HG02678 (cell line): Measurements from ENCODE around the gene OR6N1.
A peak's percentile ranks its signal among the peaks of the same experiment; 100 is the strongest.

Source experiments
- ATAC-seq: cut with Tn5 transposase; IDR thresholded peaks from one replicate; pipeline ENCODE4 v1.9.1; 2021; ENCODE audit warnings: mild to moderate bottlenecking, moderate library complexity; ENCODE audit not compliant: unreplicated experiment

The OR6N1 gene, protein sequence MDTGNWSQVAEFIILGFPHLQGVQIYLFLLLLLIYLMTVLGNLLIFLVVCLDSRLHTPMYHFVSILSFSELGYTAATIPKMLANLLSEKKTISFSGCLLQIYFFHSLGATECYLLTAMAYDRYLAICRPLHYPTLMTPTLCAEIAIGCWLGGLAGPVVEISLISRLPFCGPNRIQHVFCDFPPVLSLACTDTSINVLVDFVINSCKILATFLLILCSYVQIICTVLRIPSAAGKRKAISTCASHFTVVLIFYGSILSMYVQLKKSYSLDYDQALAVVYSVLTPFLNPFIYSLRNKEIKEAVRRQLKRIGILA

GRCh38 chr1:158771950-158772866, at the start of gene OR6N1:
Gene OR6N1, minus strand, starts transcription at chr1:158772195. Its CDS starts 5,513 bp downstream, at chr1:158766682.
- ATAC-seq = no peak

DNA sequence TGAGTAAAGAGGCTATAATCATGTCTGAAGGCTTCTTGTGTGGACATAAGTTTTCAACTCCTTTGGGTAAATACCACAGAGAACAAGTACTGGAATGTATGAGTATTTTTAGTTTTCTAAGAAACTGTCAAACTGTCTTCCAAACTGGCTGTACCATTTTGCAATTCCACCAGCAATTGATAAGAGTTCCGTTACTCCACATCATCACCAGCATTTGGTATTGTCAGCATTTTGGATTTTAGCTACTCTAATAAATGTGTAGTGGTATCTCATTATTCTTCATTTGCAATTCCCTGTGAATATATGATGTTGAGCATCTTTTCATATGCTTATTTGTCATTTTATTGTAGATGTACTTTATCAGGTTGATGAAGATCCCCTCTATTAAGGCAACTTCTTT, 49.7 kb upstream of the OR6N1 start:
- no peak for ATAC-seq

- ATAC-seq = peak; percentile 47
Observed at GRCh38 chr1:158819461-158820443, 47.8 kb upstream of the OR6N1 start.

GRCh38 chr1:158818975-158819431, 47.0 kb upstream of the OR6N1 start:
- ATAC-seq = no peak

DNA sequence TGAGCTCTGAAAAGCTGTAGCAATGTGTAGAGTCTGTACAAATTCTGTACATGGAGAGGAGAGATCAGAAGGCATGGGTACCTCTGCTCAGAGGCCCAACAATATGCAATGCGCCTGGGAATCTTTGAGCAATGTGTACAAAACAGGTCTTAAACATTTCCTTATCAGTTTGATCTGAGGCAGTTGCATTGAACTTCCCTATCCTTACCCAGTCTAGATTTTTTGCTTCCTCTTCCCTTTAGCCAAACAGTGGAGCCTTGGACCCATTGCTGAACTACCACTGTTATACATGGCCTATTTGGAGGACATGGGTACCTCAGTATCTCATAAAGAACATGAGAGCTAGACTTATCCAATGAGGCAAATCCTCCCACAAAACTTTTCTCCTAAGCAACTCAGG, 46.6 kb upstream of the OR6N1 start:
- no peak for ATAC-seq

DNA sequence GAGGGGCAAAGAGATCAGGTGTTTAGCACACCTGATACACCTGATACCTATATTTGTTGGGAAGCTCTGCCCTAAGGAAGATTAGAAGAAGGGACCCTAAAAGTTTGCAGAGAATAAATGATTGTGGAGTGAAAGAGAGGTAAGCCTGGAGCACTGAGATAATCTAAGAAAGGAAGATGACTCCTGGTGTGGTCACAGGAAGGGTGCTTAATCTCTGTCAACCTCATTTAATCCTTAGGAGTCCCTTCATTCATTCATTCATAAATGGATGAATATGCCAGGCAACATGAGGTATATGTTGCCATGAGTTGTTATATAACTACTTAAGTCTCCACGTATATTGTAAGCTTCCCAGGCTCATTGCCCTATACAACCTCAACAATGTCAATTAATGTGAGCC, 43.0 kb upstream of the OR6N1 start:
- no peak for ATAC-seq

GRCh38 chr1:158813164-158813563, 41.2 kb upstream of the OR6N1 start:
- ATAC-seq = no peak

GRCh38 chr1:158812336-158812735, 40.3 kb upstream of the OR6N1 start:
- ATAC-seq = no peak

GRCh38 chr1:158810311-158810710, 38.3 kb upstream of the OR6N1 start:
- ATAC-seq = no peak

- ATAC-seq = no peak
Observed at GRCh38 chr1:158809862-158810261, 37.9 kb upstream of the OR6N1 start.

GRCh38 chr1:158809256-158809655, 37.3 kb upstream of the OR6N1 start:
- ATAC-seq = no peak

DNA sequence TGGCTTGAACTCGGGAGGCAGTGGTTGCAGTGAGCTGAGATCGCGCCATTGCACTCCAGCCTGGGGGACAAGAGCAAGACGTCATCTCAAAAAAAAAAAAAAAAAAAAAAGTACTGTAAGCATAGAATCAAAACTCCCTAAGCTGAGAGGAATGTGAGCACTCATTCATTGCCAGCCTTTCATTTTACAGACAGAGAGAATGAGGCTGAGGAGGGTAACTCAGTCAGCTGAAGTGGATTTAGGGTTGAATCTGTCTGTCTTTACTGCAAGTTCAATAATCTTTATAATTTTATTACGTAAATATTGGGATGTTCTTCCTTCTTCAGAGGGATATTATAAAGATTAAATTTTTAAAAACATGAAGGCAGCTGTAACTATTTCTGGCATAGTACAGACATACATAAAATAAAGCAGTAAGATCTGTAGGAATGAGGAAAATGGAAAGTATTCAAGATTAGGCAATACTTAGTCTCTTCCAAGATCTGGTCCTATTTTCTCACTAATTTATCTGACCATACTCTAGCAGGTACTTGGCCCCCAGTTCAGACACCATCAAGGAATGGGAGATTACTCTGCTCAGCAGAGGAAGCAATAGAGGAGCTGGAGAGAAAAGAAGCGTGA, 35.0 kb upstream of the OR6N1 start:
- ATAC-seq = no peak

- no peak for ATAC-seq
Observed at GRCh38 chr1:158803678-158804077, 31.7 kb upstream of the OR6N1 start.

GRCh38 chr1:158801396-158801795, 29.4 kb upstream of the OR6N1 start:
- ATAC-seq = no peak

DNA sequence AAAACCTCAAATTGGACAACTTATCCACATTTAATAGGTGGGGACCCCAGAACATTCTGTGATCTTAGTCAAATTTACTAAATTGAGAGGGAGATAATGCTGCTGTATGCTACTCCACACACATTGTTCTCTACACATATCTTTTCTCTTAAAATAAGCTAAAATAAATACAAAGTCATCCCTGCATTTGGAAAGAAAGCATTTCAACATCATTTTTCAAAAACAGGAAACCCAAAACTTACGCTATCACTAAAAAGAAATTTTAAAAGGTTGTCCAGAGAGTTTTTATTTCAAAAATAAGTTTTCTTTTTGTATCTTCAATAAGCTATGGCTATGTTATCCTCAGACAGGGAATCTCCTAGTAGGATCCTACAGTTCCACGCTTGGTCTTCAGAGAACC, 28.5 kb upstream of the OR6N1 start:
- ATAC-seq = no peak

DNA sequence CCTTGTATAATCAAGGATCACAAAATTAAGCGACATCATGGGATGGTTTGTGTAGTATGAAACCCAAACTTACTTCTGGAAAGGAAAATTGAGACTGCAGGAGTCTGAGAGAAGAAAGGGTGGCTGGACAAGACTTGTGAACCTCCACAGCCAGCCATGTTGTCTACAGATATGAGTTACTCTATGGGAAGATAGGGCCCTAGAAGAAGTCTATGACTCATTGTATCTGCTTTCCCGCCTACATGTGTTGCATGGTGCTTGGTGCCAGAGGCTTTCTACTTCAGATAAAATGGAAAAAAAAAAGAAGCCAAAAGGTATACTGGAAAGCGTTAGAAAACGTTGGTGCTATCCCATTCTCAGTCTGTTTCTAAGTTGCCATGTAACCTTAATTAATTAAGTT, 27.7 kb upstream of the OR6N1 start:
- ATAC-seq = no peak

GRCh38 chr1:158798531-158798930, 26.5 kb upstream of the OR6N1 start:
- no peak for ATAC-seq

GRCh38 chr1:158794247-158794646, 22.3 kb upstream of the OR6N1 start:
- no peak for ATAC-seq

GRCh38 chr1:158793604-158794003, 21.6 kb upstream of the OR6N1 start:
- ATAC-seq = no peak

- no peak for ATAC-seq
Observed at GRCh38 chr1:158781104-158781503, 9.1 kb upstream of the OR6N1 start, which contains the start of gene OR6N2. Gene OR6N2, minus strand, starts transcription at chr1:158781204. Its CDS starts 3,569 bp downstream, at chr1:158777635.
